Uterus (tissue), 2 donors: Measurements from ENCODE around the gene TNRC18.

ENCODE experiments used
- CTCF ChIP-seq, 4 experiments: fragments of 200-600 bp in 2 of 4; fragments of 450-650 bp in 2 of 4; sonication (generic) in 2 of 4; IDR thresholded peaks; one replicate each; pipeline ENCODE4 v1.5.1; 2016 to 2019; ENCODE audit warnings: antibody characterized with exemption in 4 of 4, mild to moderate bottlenecking in 2 of 4, moderate library complexity in 1 of 4
- POLR2A ChIP-seq, 2 donors: fragments of 450-650 bp; IDR thresholded peaks; one replicate each; pipeline ENCODE4 v1.6.1; 2016; ENCODE audit warnings: antibody characterized with exemption in 2 of 2, mild to moderate bottlenecking in 1 of 2, moderate library complexity in 1 of 2

DNA sequence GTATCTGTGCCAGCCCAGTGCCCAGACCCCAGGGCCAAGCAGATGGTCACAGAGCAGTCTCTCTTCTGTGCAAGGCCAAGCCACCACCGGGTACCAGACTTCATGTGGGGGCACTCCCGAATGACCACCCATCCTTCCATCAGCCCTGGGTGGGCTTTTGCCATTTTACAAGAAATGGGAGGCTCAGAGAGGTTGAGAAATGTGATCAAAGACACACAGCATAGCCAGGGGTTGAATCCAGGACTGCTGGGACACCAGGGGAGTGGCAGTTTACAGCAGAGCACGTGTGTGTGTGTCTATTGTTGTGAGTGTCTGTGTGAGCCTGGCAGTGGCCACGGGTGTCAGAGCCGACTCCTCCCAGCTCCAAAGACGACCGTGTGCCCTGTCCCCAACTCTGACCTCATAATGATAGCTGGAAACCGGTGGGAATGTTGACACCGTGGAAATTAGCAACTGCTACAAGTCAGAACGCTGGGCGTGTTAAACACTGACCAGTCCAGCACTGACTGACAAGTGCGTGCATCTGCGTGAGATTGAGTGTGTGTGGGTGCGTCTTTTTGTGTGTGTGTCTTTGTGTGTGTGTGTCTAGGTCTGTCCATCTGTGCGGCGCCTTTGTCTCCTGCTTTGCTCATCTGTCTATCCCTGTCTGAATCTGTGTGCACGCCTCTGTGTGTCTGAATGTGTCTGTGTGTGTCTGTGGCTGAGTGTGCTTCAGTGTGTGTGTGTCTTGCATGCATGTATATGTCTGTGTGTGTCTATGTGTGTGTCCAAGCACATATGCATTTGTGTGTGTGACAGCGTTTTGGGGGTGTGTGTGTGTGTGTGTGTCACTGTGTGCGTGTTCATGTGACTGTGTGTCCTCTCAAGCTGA, 158.1 kb downstream of the TNRC18 start:
- TF ChIP-seq CTCF (IDR thresholded peaks at IDR 0.05) (no peak), POLR2A (IDR thresholded peaks at IDR 0.05) (no peak)
